Dendritic cell treated with granulocyte-macrophage colony-stimulating factor and Interleukin-4, amounts not matched to agents 40 ng/mL and 50 ng/mL, for 4 days (primary cell): ENCODE measurements around the gene SDC4.
"Not testable (repeated sequence)": the region's sequence is repeated elsewhere in the genome, so short reads cannot be mapped to it uniquely, and the experiment has no call there.

ENCODE experiments used
- H3K27ac Mint-ChIP-seq: one replicate; pipeline ENCODE4 v1.8.0; 2022; ENCODE audit warnings: mild to moderate bottlenecking, mixed read lengths
- H3K27me3 Mint-ChIP-seq: one replicate; pipeline ENCODE4 v1.8.0; 2022; ENCODE audit warnings: mild to moderate bottlenecking, mixed read lengths
- H3K36me3 Mint-ChIP-seq: one replicate; pipeline ENCODE4 v1.8.0; 2022; ENCODE audit warnings: low read depth, mixed read lengths
- H3K4me1 Mint-ChIP-seq: one replicate; pipeline ENCODE4 v1.8.0; 2022; ENCODE audit warnings: low read depth, mixed read lengths
- H3K4me3 Mint-ChIP-seq: one replicate; pipeline ENCODE4 v1.8.0; 2022; ENCODE audit warnings: mild to moderate bottlenecking, moderate library complexity, mixed read lengths
- H3K9me3 Mint-ChIP-seq: one replicate; pipeline ENCODE4 v1.8.0; 2022; ENCODE audit warnings: mixed read lengths
- intact Hi-C: fragments of 100-400 bp; cut with micrococcal nuclease; formaldehyde crosslinking; loops from one replicate; pipeline ENCODE4 v1.15.0; 2022

Gene SDC4

DNA sequence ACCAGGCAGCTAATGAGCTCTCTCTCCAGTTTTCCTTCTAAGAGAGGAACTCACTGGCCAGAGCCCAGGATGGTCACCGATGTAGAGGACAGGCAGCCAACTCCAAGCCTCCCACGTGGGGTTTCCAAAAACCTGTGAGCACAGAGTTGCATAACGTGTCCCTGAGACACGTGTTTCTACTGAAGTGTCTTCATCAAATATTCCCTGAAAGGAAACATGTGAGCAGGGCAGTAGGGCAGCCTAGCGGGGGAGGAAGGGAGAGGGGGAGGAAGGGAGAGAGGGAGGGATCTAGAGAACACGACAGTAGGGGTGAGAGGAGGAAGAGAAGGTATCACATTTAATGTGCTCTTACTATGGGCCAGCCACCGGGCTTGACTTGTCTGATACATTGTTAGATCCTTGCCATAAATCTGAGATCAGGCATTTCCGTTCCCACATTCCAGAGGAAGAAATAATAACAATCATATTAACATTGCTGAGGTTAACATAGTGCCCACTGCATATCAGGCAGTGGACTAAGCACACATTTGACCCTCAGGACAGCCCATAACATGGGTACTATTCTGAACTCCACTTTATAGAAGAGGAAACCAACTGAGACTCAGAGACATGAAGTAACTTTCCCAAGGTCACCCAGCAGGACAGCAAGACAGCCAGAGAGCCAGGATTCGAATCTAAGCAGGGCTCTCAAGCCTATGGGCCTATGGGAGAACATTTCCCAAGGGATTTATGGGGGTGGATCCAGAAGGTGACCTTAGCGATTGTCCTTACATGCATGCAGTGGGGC is 10.3 kb upstream of the SDC4 start:
- intact Hi-C loops, result no loop called here
- H3K36me3 Mint-ChIP-seq, result peaks cover 11% of the 10 kb centered on the region
- no peaks in the 10 kb centered on the region for H3K9me3 Mint-ChIP-seq
- H3K27ac Mint-ChIP-seq, result peak overlapping the region; percentile 74
- no peak overlapping the region for H3K4me3 Mint-ChIP-seq
- H3K27me3 Mint-ChIP-seq, result no peaks in the 10 kb centered on the region
- peaks cover 62% of the 10 kb centered on the region for H3K4me1 Mint-ChIP-seq

GRCh38 chr20:45355209-45356084 is 7.2 kb upstream of the SDC4 start:
- intact Hi-C loops, result no loop called here
- Mint-ChIP-seq H3K27me3 (no peaks in the 10 kb centered on the region), H3K27ac (no peak overlapping the region), H3K36me3 (no peaks in the 10 kb centered on the region), H3K4me3 (no peak overlapping the region), H3K4me1 (peaks cover 38% of the 10 kb centered on the region), H3K9me3 (no peaks in the 10 kb centered on the region)

GRCh38 chr20:45354423-45355208 is 6.4 kb upstream of the SDC4 start:
- Mint-ChIP-seq H3K27me3 (no peaks in the 10 kb centered on the region), H3K36me3 (no peaks in the 10 kb centered on the region), H3K4me3 (no peak overlapping the region), H3K4me1 (peaks cover 35% of the 10 kb centered on the region), H3K9me3 (no peaks in the 10 kb centered on the region), H3K27ac (no peak overlapping the region)
- intact Hi-C loops, result no loop called here

- Mint-ChIP-seq H3K9me3 (no peaks in the 10 kb centered on the region), H3K36me3 (no peaks in the 10 kb centered on the region), H3K4me1 (peaks cover 27% of the 10 kb centered on the region), H3K27me3 (no peaks in the 10 kb centered on the region), H3K4me3 (no peak overlapping the region), H3K27ac (no peak overlapping the region)
- intact Hi-C loops, result no loop called here
Observed at GRCh38 chr20:45353746-45354145, 5.5 kb upstream of the SDC4 start.

DNA sequence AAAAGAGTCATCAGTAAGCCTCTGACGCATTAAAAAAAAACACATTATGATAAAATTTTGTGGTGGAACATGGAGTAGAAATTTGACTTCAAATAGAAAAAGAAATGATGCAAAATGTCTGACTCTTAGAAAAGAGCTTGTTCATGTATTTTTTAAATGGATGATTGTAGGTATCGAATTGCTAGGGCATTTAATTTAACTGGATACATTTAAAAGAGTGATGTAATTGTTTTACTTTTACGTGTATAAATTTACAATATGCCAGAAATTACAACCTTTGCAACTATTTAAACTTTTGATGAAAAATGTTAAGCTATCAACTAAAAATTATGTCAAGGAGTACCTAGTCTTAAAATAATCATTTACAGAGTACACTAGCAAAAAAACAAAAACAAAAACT is 4.5 kb upstream of the SDC4 start:
- H3K27me3 Mint-ChIP-seq, result no peaks in the 10 kb centered on the region
- no peak overlapping the region for H3K4me3 Mint-ChIP-seq
- no peak overlapping the region for H3K27ac Mint-ChIP-seq
- H3K4me1 Mint-ChIP-seq, result peaks cover 23% of the 10 kb centered on the region
- peaks cover 2% of the 10 kb centered on the region for H3K36me3 Mint-ChIP-seq
- intact Hi-C loops, result no loop called here
- no peaks in the 10 kb centered on the region for H3K9me3 Mint-ChIP-seq

- intact Hi-C loops, result not testable (repeated sequence)
Observed at GRCh38 chr20:45350795-45351194, 2.6 kb upstream of the SDC4 start.

DNA sequence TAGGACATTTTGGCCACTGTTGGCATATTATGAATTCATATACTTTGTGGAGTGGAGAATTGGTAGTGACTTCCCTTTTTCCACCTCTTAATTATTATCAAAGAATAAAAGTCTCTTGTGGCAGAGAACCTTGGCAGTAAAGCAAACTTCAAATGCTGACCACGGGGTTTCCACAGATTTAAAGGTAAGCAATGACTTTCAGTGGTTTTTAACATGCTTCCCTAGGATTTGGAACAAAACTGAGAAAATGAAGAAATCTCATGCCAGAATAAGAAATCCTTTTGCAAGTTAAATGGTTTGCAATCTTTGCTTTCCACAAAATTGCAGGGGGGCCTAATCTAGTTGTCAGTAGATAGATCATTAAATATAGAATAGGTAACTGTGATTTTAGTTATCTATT is 2.0 kb upstream of the SDC4 start:
- Mint-ChIP-seq H3K4me3 (no peak overlapping the region), H3K4me1 (peaks cover 39% of the 10 kb centered on the region), H3K27me3 (no peaks in the 10 kb centered on the region), H3K36me3 (peaks cover 6% of the 10 kb centered on the region), H3K27ac (no peak overlapping the region), H3K9me3 (no peaks in the 10 kb centered on the region)
- intact Hi-C loops, result no loop called here

More at GRCh38 chr20:45350795-45351194, 2.6 kb upstream of the SDC4 start:
- not testable (repeated sequence) for H3K9me3 Mint-ChIP-seq, H3K27ac Mint-ChIP-seq, H3K27me3 Mint-ChIP-seq, H3K4me3 Mint-ChIP-seq, H3K36me3 Mint-ChIP-seq
- peaks cover 39% of the 10 kb centered on the region for H3K4me1 Mint-ChIP-seq

DNA sequence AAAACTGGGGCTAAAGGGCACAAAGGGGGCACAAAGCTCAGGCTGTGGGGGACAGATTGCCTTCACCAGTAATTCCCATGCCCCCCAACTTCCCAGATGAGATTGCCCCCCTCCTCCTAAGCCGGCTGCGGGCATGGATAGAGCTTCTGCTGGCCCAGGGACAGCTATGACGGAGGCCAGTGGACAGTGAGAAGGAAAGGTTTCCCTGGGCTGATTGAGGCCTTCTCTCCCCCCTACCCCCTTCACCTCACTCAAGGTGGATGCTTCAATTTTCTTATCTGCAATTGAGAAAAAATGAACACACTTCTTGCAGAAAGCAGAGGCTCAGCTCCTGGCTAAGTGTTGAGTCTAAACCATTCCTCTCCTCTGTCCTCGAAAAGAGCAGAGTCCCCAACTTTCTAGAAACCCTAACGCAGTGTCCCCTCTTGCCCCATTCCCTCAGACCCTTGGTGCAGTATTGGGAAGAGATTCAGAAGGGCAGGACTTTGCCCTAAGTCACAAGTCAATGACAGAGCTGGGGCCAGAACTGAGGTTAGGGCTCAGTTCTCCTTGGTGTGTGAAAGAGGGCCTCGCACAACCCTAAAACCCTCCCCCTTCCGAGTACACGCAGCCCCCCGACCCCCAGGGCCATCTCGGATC is 808 bp downstream of the SDC4 start:
- Mint-ChIP-seq H3K27ac (peak overlapping the region; percentile 83), H3K9me3 (no peaks in the 10 kb centered on the region), H3K36me3 (peaks cover 7% of the 10 kb centered on the region), H3K4me1 (peaks cover 65% of the 10 kb centered on the region), H3K27me3 (no peaks in the 10 kb centered on the region), H3K4me3 (peak overlapping the region; percentile 80)
- intact Hi-C loops, result no loop called here

DNA sequence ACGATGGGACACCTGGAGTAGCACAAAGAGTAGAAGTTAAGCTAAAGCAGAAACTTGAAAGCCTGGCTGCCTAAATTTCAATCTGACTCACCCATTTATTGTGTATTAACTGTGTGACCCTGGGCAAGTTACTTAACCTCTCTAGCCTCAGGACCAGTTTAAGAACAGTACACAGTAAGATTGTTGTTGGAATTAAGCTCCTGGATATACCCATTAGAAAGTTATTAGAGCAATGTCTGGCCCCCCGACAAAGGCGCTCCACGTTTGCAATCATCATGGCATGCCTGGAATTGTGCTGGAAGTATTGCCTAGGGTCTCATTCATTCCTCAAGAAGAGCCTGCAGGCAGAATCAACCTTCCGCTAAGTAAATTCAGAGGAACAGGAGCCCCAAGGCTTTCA is 1.4 kb downstream of the SDC4 start:
- H3K9me3 Mint-ChIP-seq, result no peaks in the 10 kb centered on the region
- no peaks in the 10 kb centered on the region for H3K27me3 Mint-ChIP-seq
- H3K4me1 Mint-ChIP-seq, result peaks cover 71% of the 10 kb centered on the region
- H3K27ac Mint-ChIP-seq, result peak overlapping the region; percentile 83
- intact Hi-C loops, result no loop called here
- H3K4me3 Mint-ChIP-seq, result peak overlapping the region; percentile 80
- peaks cover 11% of the 10 kb centered on the region for H3K36me3 Mint-ChIP-seq

- intact Hi-C loops, result no loop called here
- H3K4me1 Mint-ChIP-seq, result peaks cover 74% of the 10 kb centered on the region
Observed at GRCh38 chr20:45346291-45346718, 1.9 kb downstream of the SDC4 start.

GRCh38 chr20:45345104-45345936 is 2.9 kb downstream of the SDC4 start:
- no peak overlapping the region for H3K4me3 Mint-ChIP-seq
- intact Hi-C loops, result no loop called here
- H3K27me3 Mint-ChIP-seq, result no peaks in the 10 kb centered on the region
- peaks cover 82% of the 10 kb centered on the region for H3K4me1 Mint-ChIP-seq
- peaks cover 20% of the 10 kb centered on the region for H3K36me3 Mint-ChIP-seq
- H3K27ac Mint-ChIP-seq, result peak overlapping the region; percentile 52
- H3K9me3 Mint-ChIP-seq, result no peaks in the 10 kb centered on the region

More at GRCh38 chr20:45346291-45346718, 1.9 kb downstream of the SDC4 start:
- H3K4me3 Mint-ChIP-seq, result peak overlapping the region; percentile 80
- H3K36me3 Mint-ChIP-seq, result peaks cover 11% of the 10 kb centered on the region
- no peaks in the 10 kb centered on the region for H3K9me3 Mint-ChIP-seq
- peak overlapping the region; percentile 52 for H3K27ac Mint-ChIP-seq
- H3K27me3 Mint-ChIP-seq, result no peaks in the 10 kb centered on the region

GRCh38 chr20:45344168-45344860 is 3.9 kb downstream of the SDC4 start:
- H3K4me3 Mint-ChIP-seq, result peak overlapping the region; percentile 50
- H3K36me3 Mint-ChIP-seq, result peaks cover 30% of the 10 kb centered on the region
- no peaks in the 10 kb centered on the region for H3K9me3 Mint-ChIP-seq
- intact Hi-C loops, result no loop called here
- H3K27ac Mint-ChIP-seq, result no peak overlapping the region
- no peaks in the 10 kb centered on the region for H3K27me3 Mint-ChIP-seq
- peaks cover 86% of the 10 kb centered on the region for H3K4me1 Mint-ChIP-seq
